ENCODE measurements around the gene CMC2. TPM values are rescaled to one million over a fixed set of nuclear protein-coding genes. Genes with fewer than 3 reads are reported as not detected.
A peak's percentile ranks its signal among the peaks of the same experiment; 100 is the strongest.

The CMC2 gene
- total RNA-seq, 1 experiment from 2014 or later, result 82.0 TPM

- DNase-seq (ENCODE audit: low read depth, low spot score) (no peak), ATAC-seq (no peak)
- in situ Hi-C loops (cut with HindIII; ENCODE audit: low pct_unique_long_range_greater_than_20kb, low sequenced_read_pairs), result no loop called here
- Histone ChIP-seq H3K4me3 (ENCODE audit: low read depth in 2 of 2, low read length in 2 of 2) (no peak overlapping the region), H3K27ac (ENCODE audit: low read length) (no peak overlapping the region), H3K36me3 (ENCODE audit: control insufficient read depth, insufficient read depth, low read length) (peaks cover 26% of the 10 kb centered on the region; the same call in 1 of the 2 replicates), H3K4me1 (ENCODE audit: control insufficient read depth, insufficient read depth, low read length) (no peaks in the 10 kb centered on the region), H3K9me3 (ENCODE audit: control insufficient read depth, insufficient read depth, low read depth, low read length) (no peaks in the 10 kb centered on the region), H3K27me3 (ENCODE audit: control insufficient read depth, insufficient read depth, low read length) (no peaks in the 10 kb centered on the region)
- intact Hi-C loops (cut with micrococcal nuclease; ENCODE audit: unreplicated experiment), result no loop called here
- TF ChIP-seq REST (IDR thresholded peaks at IDR 0.05; ENCODE audit: insufficient read depth in 1 of 2, low read depth in 2 of 2, low read length in 1 of 2) (no peak), SIN3A (IDR thresholded peaks at IDR 0.05; ENCODE audit: borderline replicate concordance, insufficient read depth, low read depth, low read length) (no peak), CTCF (IDR thresholded peaks at IDR 0.05) (no peak)
- no TSS peak for BruUV-seq (replicated peaks)
- ChIA-PET CTCF (no interaction called here), POLR2A (no interaction called here)
Observed at GRCh38 chr16:81014672-81015071, 8.0 kb upstream of the CMC2 start.

GRCh38 chr16:81012974-81013373 lies 6.3 kb upstream of the CMC2 start:
- in situ Hi-C loops (cut with HindIII; ENCODE audit: low pct_unique_long_range_greater_than_20kb, low sequenced_read_pairs), result no loop called here
- ATAC-seq, result no peak
- no TSS peak for BruUV-seq (replicated peaks)
- H3K27ac ChIP-seq (ENCODE audit: low read length), result no peak overlapping the region
- H3K4me3 ChIP-seq (ENCODE audit: low read depth in 2 of 2, low read length in 2 of 2), result no peak overlapping the region
- ChIA-PET POLR2A (no interaction called here), CTCF (no interaction called here)
- H3K4me1 ChIP-seq (ENCODE audit: control insufficient read depth, insufficient read depth, low read length), result peaks cover 3% of the 10 kb centered on the region; the same call in 1 of the 2 replicates
- H3K36me3 ChIP-seq (ENCODE audit: control insufficient read depth, insufficient read depth, low read length), result peaks cover 26% of the 10 kb centered on the region; the same call in 1 of the 2 replicates
- no peak for TF ChIP-seq POLR2AphosphoS5 (IDR thresholded peaks at IDR 0.05; ENCODE audit: low read depth, low read length)
- H3K9me3 ChIP-seq (ENCODE audit: control insufficient read depth, insufficient read depth, low read depth, low read length), result no peaks in the 10 kb centered on the region
- intact Hi-C loops (cut with micrococcal nuclease; ENCODE audit: unreplicated experiment), result no loop called here
- no peak for DNase-seq (ENCODE audit: low read depth, low spot score)
- no peaks in the 10 kb centered on the region for H3K27me3 ChIP-seq (ENCODE audit: control insufficient read depth, insufficient read depth, low read length)

- CTCF ChIA-PET, result no interaction called here
- H3K27ac ChIP-seq (ENCODE audit: low read length), result peak overlapping the region; percentile 88
- H3K27me3 ChIP-seq (ENCODE audit: control insufficient read depth, insufficient read depth, low read length), result no peaks in the 10 kb centered on the region
- TF ChIP-seq POLR2AphosphoS5 (IDR thresholded peaks at IDR 0.05; ENCODE audit: low read depth, low read length) (no peak), REST (IDR thresholded peaks at IDR 0.05; ENCODE audit: insufficient read depth in 1 of 2, low read depth in 2 of 2, low read length in 1 of 2) (no peak), TCF7L2 (IDR thresholded peaks at IDR 0.05; ENCODE audit: low read depth, low read length) (no peak), SIN3A (IDR thresholded peaks at IDR 0.05; ENCODE audit: borderline replicate concordance, insufficient read depth, low read depth, low read length) (no peak), CTCF (IDR thresholded peaks at IDR 0.05) (no peak)
- ATAC-seq (no peak), DNase-seq (ENCODE audit: low read depth, low spot score) (no peak)
- in situ Hi-C loops (cut with HindIII; ENCODE audit: low pct_unique_long_range_greater_than_20kb, low sequenced_read_pairs), result no loop called here
- intact Hi-C loops (cut with micrococcal nuclease; ENCODE audit: unreplicated experiment), result loop anchor here (10.0 kb wide), 1 partner anchor 726 kb away; no protein-coding TSS in a partner anchor
- POLR2A ChIA-PET, result no interaction called here
- BruUV-seq (replicated peaks), result no TSS peak
- H3K36me3 ChIP-seq (ENCODE audit: control insufficient read depth, insufficient read depth, low read length), result peaks cover 16% of the 10 kb centered on the region
- H3K4me1 ChIP-seq (ENCODE audit: control insufficient read depth, insufficient read depth, low read length), result peaks cover 8% of the 10 kb centered on the region
- H3K4me3 ChIP-seq (ENCODE audit: low read depth in 2 of 2, low read length in 2 of 2), result peak overlapping the region; percentile 84 to 88
- H3K9me3 ChIP-seq (ENCODE audit: control insufficient read depth, insufficient read depth, low read depth, low read length), result no peaks in the 10 kb centered on the region
Observed at GRCh38 chr16:81008505-81008789, 1.8 kb upstream of the CMC2 start.

All from Panc1 (cell line).